Lung (tissue), 12 donors: ENCODE data around the gene ZSCAN20. TPM values are rescaled to one million over a fixed set of nuclear protein-coding genes. Genes with fewer than 3 reads are reported as not detected.

ENCODE experiments used
- ATAC-seq: fragments of 200-7000 bp; cut with Tn5 transposase; one replicate; pipeline ENCODE4 v1.9.1; 2020; ENCODE audit warnings: moderate number of reproducible peaks; ENCODE audit not compliant: insufficient read depth, low FRiP score
- DNase-seq, 3 donors: peaks; one replicate each; pipeline ENCODE4 v3.0.0-alpha.2; 2013 to 2017
- H3K27ac ChIP-seq, 2 donors: one replicate each; pipeline ENCODE4 v1.5.1; 2013; ENCODE audit warnings: mild to moderate bottlenecking in 2 of 2, moderate library complexity in 2 of 2, control low read depth in 1 of 2, inconsistent platforms in 1 of 2, low read depth in 1 of 2, low read length in 1 of 2
- H3K27me3 ChIP-seq, 3 donors: one replicate each; pipeline ENCODE4 v1.5.1; 2013; ENCODE audit warnings: low read length in 2 of 3; ENCODE audit not compliant: control insufficient read depth in 3 of 3, insufficient read depth in 3 of 3
- H3K36me3 ChIP-seq, 4 donors: one replicate each; pipeline ENCODE4 v1.5.1; 2013; ENCODE audit warnings: low read length in 4 of 4, mild to moderate bottlenecking in 1 of 4, moderate library complexity in 1 of 4; ENCODE audit not compliant: control insufficient read depth in 4 of 4, insufficient read depth in 4 of 4
- H3K4me1 ChIP-seq, 5 donors: one replicate each; pipeline ENCODE4 v1.5.1; 2013; ENCODE audit warnings: low read length in 5 of 5, mild to moderate bottlenecking in 2 of 5, moderate library complexity in 1 of 5; ENCODE audit not compliant: control insufficient read depth in 5 of 5, insufficient read depth in 5 of 5
- H3K4me3 ChIP-seq: one replicate; pipeline ENCODE4 v1.5.1; 2013; ENCODE audit warnings: mild to moderate bottlenecking, control low read depth, moderate library complexity
- H3K9ac ChIP-seq, 2 donors: one replicate each; pipeline ENCODE4 v1.5.1; 2013; ENCODE audit warnings: low read length in 2 of 2, control low read depth in 1 of 2; ENCODE audit not compliant: insufficient read depth in 1 of 2
- H3K9me3 ChIP-seq, 4 donors: one replicate each; pipeline ENCODE4 v1.5.1; 2013; ENCODE audit warnings: low read length in 3 of 4, mild to moderate bottlenecking in 1 of 4, moderate library complexity in 1 of 4; ENCODE audit not compliant: control insufficient read depth in 4 of 4, insufficient read depth in 3 of 4
- WGBS, 2 donors: extraction: QIAGEN DNeasy Blood & Tissue Kit; methylation state at CpG; one replicate each; pipeline ENCODE4 v1.1.7; 2013; 5-methylcytosine and 5-hydroxymethylcytosine counted together
- polyA plus RNA-seq, 2 donors: library from polyadenylated mRNA; stranded (reverse); fragments of 200-250 nt; gene quantifications; one replicate each; pipeline ENCODE4 v1.2.1, GENCODE V29; 2013
- total RNA-seq, 2 donors: library from RNA; depleted of rRNA in 1 of 2; stranded (reverse); fragments of >200 nt in 1 of 2; gene quantifications; one replicate each; pipeline ENCODE4 v1.2.1, GENCODE V29; 2014 to 2021
- TF ChIP-seq, protein P1 (sequence below): IDR thresholded peaks from 2 replicates; pipeline ENCODE4 v1.5.1; 2012; ENCODE audit warnings: mild to moderate bottlenecking; ENCODE audit errors: control extremely low read depth, extremely low read depth
- donor health status: control.
- donor health status: control.
- donor health status: Bipolar disorder and iron deficiency.
- donor health status: healthy.
- donor health status: DM: yes; HTN: yes; CAD: no.

ZSCAN20 gene
- total and polyA plus RNA-seq, 4 donors: 0.67 to 5.7 (median 3.2) TPM

DNA sequence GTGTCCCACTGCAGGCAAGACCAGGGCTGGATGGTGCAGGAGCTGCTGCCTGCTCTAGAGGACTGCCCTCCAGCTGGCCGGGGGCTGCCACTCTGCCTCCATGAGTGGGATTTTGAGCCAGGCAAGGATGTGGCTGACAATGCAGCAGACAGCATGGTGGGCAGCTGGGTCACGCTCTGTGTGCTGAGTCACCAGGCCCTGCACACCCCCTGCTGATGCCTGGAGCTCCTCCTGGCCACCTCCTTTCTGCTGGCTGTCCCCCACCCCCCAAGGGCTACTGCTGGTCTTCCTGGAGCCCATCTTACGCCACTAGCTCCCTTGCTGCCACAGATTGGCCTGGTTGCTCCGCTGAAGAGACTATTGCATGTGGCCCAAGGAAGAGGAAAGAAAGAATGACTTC lies 3.9 kb upstream of the ZSCAN20 start:
- Histone ChIP-seq H3K27me3 (no peaks in the 10 kb centered on the region), H3K4me3 (no peak overlapping the region), H3K9ac (no peak overlapping the region), H3K4me1 (peaks cover 3 to 27% (median 11%) of the 10 kb centered on the region in 5 donors), H3K27ac (no peak overlapping the region), H3K36me3 (no peaks in the 10 kb centered on the region), H3K9me3 (no peaks in the 10 kb centered on the region)
- WGBS, 2 donors: 85% methylated on average over 4 of the region's 4 CpGs
- no peak for DNase-seq
- no peak for ATAC-seq
- TF ChIP-seq, protein P1, sequence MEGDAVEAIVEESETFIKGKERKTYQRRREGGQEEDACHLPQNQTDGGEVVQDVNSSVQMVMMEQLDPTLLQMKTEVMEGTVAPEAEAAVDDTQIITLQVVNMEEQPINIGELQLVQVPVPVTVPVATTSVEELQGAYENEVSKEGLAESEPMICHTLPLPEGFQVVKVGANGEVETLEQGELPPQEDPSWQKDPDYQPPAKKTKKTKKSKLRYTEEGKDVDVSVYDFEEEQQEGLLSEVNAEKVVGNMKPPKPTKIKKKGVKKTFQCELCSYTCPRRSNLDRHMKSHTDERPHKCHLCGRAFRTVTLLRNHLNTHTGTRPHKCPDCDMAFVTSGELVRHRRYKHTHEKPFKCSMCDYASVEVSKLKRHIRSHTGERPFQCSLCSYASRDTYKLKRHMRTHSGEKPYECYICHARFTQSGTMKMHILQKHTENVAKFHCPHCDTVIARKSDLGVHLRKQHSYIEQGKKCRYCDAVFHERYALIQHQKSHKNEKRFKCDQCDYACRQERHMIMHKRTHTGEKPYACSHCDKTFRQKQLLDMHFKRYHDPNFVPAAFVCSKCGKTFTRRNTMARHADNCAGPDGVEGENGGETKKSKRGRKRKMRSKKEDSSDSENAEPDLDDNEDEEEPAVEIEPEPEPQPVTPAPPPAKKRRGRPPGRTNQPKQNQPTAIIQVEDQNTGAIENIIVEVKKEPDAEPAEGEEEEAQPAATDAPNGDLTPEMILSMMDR: no peak

- ATAC-seq (no peak), DNase-seq (no peak)
- H3K4me3 ChIP-seq: no peak overlapping the region
- no peaks in the 10 kb centered on the region for H3K27me3 ChIP-seq
- H3K36me3 ChIP-seq: no peaks in the 10 kb centered on the region
- no peak overlapping the region for H3K27ac ChIP-seq
- H3K9ac ChIP-seq: no peak overlapping the region
- TF ChIP-seq, protein P1: no peak
- H3K9me3 ChIP-seq: no peaks in the 10 kb centered on the region
- peaks cover 3 to 27% (median 11%) of the 10 kb centered on the region in 5 donors for H3K4me1 ChIP-seq
- WGBS, 2 donors: 92 to 94% methylated on average over 3 of the region's 3 CpGs
Observed at GRCh38 chr1:33468967-33469366, 3.5 kb upstream of the ZSCAN20 start.

GRCh38 chr1:33469691-33470090 lies 2.8 kb upstream of the ZSCAN20 start:
- Histone ChIP-seq H3K27me3 (no peaks in the 10 kb centered on the region), H3K36me3 (no peaks in the 10 kb centered on the region), H3K27ac (no peak overlapping the region), H3K9me3 (no peaks in the 10 kb centered on the region), H3K4me1 (peaks cover 3 to 27% (median 12%) of the 10 kb centered on the region in 5 donors), H3K9ac (no peak overlapping the region), H3K4me3 (no peak overlapping the region)
- DNase-seq: no peak
- WGBS, 2 donors: 89 to 95% methylated on average over 2 of the region's 2 CpGs
- no peak for ATAC-seq
- TF ChIP-seq, protein P1: no peak

DNA sequence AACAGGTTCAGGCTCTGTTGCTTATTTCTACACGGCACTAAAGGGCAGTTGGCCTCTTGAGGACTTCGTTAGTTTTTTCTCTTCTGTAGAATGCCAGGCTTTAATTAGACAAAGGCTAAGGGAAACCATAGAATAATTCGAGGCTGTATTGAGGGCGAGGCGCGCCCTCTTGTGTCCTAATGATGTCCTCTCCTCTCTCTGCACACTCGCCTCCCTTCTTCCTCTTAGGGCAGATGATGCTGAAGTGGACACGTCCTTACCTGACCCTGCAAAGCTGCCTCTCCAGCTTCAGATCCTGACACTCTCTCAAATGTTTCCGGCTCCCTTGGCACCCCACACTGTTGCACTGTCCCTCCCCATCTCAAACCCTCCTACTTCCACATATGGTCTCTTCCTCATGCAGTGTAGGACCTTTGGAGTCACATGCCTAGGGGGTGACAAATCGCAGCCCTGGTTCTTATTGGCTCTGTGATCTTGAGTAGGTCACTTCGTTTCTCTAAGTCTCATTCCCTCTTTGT lies 1.9 kb upstream of the ZSCAN20 start:
- Histone ChIP-seq H3K9me3 (no peaks in the 10 kb centered on the region), H3K4me3 (no peak overlapping the region), H3K4me1 (peaks cover 3 to 27% (median 12%) of the 10 kb centered on the region in 5 donors), H3K36me3 (no peaks in the 10 kb centered on the region), H3K9ac (no peak overlapping the region), H3K27ac (peak overlapping the region; percentile 35 to 38), H3K27me3 (no peaks in the 10 kb centered on the region)
- TF ChIP-seq, protein P1: peak; percentile 80
- peak; percentile 84 to 91 (median 89) for DNase-seq
- no peak for ATAC-seq
- WGBS, 2 donors: 4 to 5% methylated on average over 11 of the region's 11 CpGs
